ENCODE results near the gene CBFA2T2. TPM values are rescaled to one million over a fixed set of nuclear protein-coding genes. Genes with fewer than 3 reads are reported as not detected.

Gene CBFA2T2
- total RNA-seq, 2 donors from 2014 or later: 14.8 to 18.0 TPM

DNA sequence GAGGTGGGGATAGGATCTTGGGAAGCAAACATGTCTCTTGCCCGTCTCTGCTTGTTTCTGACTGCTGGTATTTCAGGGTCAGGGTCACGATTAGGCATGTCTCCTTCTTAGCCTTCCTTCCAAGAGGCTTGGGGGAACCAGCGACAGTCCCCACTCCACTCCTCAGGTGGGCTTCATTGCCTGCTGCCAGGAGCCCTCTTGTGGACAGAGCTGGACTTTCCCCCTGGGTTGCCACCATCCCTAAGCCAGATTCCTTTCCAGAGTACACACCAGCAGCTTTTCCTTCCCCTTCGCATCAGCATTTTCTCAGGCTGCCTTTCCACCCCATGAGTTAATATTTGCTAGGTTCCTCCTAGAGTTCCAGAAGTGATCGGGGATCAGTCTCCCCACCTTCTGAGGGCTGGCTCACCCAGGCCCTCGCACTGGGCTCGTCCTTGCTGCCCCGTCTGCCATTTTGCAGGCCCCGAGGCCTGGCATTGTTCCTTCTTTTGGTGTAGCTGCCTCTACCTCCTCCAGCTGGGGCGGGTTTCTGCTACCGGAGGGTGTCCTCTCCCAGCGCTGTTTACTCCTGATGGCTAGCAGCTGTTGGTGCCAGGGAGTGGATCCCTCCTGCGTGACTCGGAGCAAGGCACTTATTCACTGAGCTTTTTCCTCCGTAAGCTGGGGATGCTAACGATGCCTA is 163.5 kb downstream of the CBFA2T2 start:
- ATAC-seq (ENCODE audit: insufficient number of reproducible peaks, low FRiP score, low read depth): peak; percentile 44
- H3K27ac ChIP-seq: no peak overlapping the region

GRCh38 chr20:33653900-33654596 is 164.2 kb downstream of the CBFA2T2 start:
- Histone ChIP-seq H3K9me3 (no peaks in the 10 kb centered on the region), H3K27ac (no peak overlapping the region), H3K4me1 (ENCODE audit: control insufficient read depth in 1 of 2, low read depth in 2 of 2) (peaks cover 0 to 8% of the 10 kb centered on the region in 2 donors), H3K4me3 (no peak overlapping the region), H3K36me3 (peaks cover 9% of the 10 kb centered on the region), H3K27me3 (replicated peaks; ENCODE audit: insufficient read depth) (no peaks in the 10 kb centered on the region)
- ATAC-seq (ENCODE audit: insufficient number of reproducible peaks, low FRiP score, low read depth): no peak
- no peak for DNase-seq (ENCODE audit: low spot score)
- TF ChIP-seq, protein P1, sequence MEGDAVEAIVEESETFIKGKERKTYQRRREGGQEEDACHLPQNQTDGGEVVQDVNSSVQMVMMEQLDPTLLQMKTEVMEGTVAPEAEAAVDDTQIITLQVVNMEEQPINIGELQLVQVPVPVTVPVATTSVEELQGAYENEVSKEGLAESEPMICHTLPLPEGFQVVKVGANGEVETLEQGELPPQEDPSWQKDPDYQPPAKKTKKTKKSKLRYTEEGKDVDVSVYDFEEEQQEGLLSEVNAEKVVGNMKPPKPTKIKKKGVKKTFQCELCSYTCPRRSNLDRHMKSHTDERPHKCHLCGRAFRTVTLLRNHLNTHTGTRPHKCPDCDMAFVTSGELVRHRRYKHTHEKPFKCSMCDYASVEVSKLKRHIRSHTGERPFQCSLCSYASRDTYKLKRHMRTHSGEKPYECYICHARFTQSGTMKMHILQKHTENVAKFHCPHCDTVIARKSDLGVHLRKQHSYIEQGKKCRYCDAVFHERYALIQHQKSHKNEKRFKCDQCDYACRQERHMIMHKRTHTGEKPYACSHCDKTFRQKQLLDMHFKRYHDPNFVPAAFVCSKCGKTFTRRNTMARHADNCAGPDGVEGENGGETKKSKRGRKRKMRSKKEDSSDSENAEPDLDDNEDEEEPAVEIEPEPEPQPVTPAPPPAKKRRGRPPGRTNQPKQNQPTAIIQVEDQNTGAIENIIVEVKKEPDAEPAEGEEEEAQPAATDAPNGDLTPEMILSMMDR (IDR thresholded peaks at IDR 0.05): no peak

More for the DNA sequence above, 163.5 kb downstream of the CBFA2T2 start:
- Histone ChIP-seq H3K36me3 (peaks cover 4% of the 10 kb centered on the region), H3K9me3 (no peaks in the 10 kb centered on the region), H3K4me1 (ENCODE audit: control insufficient read depth in 1 of 2, low read depth in 2 of 2) (peaks cover 4 to 15% of the 10 kb centered on the region in 2 donors), H3K27me3 (replicated peaks; ENCODE audit: insufficient read depth) (no peaks in the 10 kb centered on the region), H3K4me3 (peak overlapping the region; percentile 41)
- no peak for DNase-seq (ENCODE audit: low spot score)
- TF ChIP-seq, protein P1 (IDR thresholded peaks at IDR 0.05): peak; percentile 84

GRCh38 chr20:33654680-33655161 is 164.8 kb downstream of the CBFA2T2 start:
- ATAC-seq (ENCODE audit: insufficient number of reproducible peaks, low FRiP score, low read depth) (no peak), DNase-seq (ENCODE audit: low spot score) (no peak)
- TF ChIP-seq, protein P1 (IDR thresholded peaks at IDR 0.05): no peak

GRCh38 chr20:33655164-33655563 is 165.3 kb downstream of the CBFA2T2 start:
- ATAC-seq (ENCODE audit: insufficient number of reproducible peaks, low FRiP score, low read depth): no peak
- H3K4me1 ChIP-seq (ENCODE audit: control insufficient read depth in 1 of 2, low read depth in 2 of 2): peaks cover 0 to 8% of the 10 kb centered on the region in 2 donors
- peaks cover 19% of the 10 kb centered on the region for H3K36me3 ChIP-seq
- no peaks in the 10 kb centered on the region for H3K9me3 ChIP-seq
- no peak for DNase-seq (ENCODE audit: low spot score)
- no peaks in the 10 kb centered on the region for H3K27me3 ChIP-seq (replicated peaks; ENCODE audit: insufficient read depth)
- H3K4me3 ChIP-seq: no peak overlapping the region
- TF ChIP-seq, protein P1 (IDR thresholded peaks at IDR 0.05): no peak
- H3K27ac ChIP-seq: no peak overlapping the region

More at GRCh38 chr20:33654680-33655161, 164.8 kb downstream of the CBFA2T2 start:
- Histone ChIP-seq H3K9me3 (no peaks in the 10 kb centered on the region), H3K27ac (no peak overlapping the region), H3K4me3 (no peak overlapping the region), H3K36me3 (peaks cover 15% of the 10 kb centered on the region), H3K27me3 (replicated peaks; ENCODE audit: insufficient read depth) (no peaks in the 10 kb centered on the region), H3K4me1 (ENCODE audit: control insufficient read depth in 1 of 2, low read depth in 2 of 2) (peaks cover 0 to 8% of the 10 kb centered on the region in 2 donors)

Measured in thoracic aorta (tissue), 2 donors.